GM12878 (cell line): ENCODE data around the gene KCNH4.

Experiments used
- CHD1 ChIP-seq: IDR thresholded peaks from 2 replicates; pipeline ENCODE4 v1.6.1; 2012; ENCODE audit warnings: low read depth, low read length, improper control_type of control experiment
- CHD4 ChIP-seq: fragments of 200-600 bp; sonication (generic); IDR thresholded peaks from 2 replicates; pipeline ENCODE4 v1.6.1; 2016; ENCODE audit warnings: mild to moderate bottlenecking
- ETV6 ChIP-seq, 2 experiments: fragments of 450-650 bp in 1 of 2; IDR thresholded peaks in 1 of 2; conservative IDR thresholded peaks in 1 of 2; 2 replicates each; pipeline ENCODE4 v1.6.1; 2014; ENCODE audit warnings: antibody characterized with exemption in 1 of 2, borderline replicate concordance in 1 of 2, low read depth in 1 of 2, mild to moderate bottlenecking in 1 of 2, moderate library complexity in 1 of 2
- FOS ChIP-seq: IDR thresholded peaks from 3 replicates; pipeline ENCODE4 v1.6.1; 2011; ENCODE audit warnings: borderline replicate concordance; ENCODE audit not compliant: insufficient read length; ENCODE audit errors: extremely low read depth
- HCFC1 ChIP-seq: fragments of 150-350 bp; IDR thresholded peaks from 2 replicates; pipeline ENCODE4 v1.6.1; 2014; ENCODE audit warnings: low read length
- NFYB ChIP-seq: IDR thresholded peaks from 2 replicates; pipeline ENCODE4 v1.6.1; 2011; ENCODE audit warnings: low read depth, mild to moderate bottlenecking, low read length, improper control_type of control experiment, moderate library complexity; ENCODE audit not compliant: insufficient read depth
- NR2C2 ChIP-seq: IDR thresholded peaks from 2 replicates; pipeline ENCODE4 v1.6.1; 2011; ENCODE audit warnings: borderline replicate concordance, low read depth; ENCODE audit not compliant: control insufficient read depth, insufficient read length
- POLR2A ChIP-seq: IDR thresholded peaks from 2 replicates; pipeline ENCODE4 v1.6.1; 2011; ENCODE audit warnings: low read depth, mild to moderate bottlenecking, low read length
- SIN3A ChIP-seq: IDR thresholded peaks from 2 replicates; pipeline ENCODE4 v1.6.1; 2012; ENCODE audit warnings: low read depth, low read length, improper control_type of control experiment
- SUZ12 ChIP-seq: fragments of 200-600 bp; sonication (generic); IDR thresholded peaks from one replicate; pipeline ENCODE4 v1.6.1; 2018; ENCODE audit warnings: antibody characterized with exemption, mild to moderate bottlenecking; ENCODE audit not compliant: unreplicated experiment
- TAF1 ChIP-seq: IDR thresholded peaks from 2 replicates; pipeline ENCODE4 v1.6.1; 2011; ENCODE audit warnings: mild to moderate bottlenecking, low read depth, low read length, borderline replicate concordance
- ZNF384 ChIP-seq: IDR thresholded peaks from 2 replicates; pipeline ENCODE4 v1.6.1; 2012; ENCODE audit warnings: low read depth, mild to moderate bottlenecking, low read length, improper control_type of control experiment, borderline replicate concordance
- TF ChIP-seq, protein P1 (sequence below), 3 experiments: IDR thresholded peaks in 2 of 3; conservative IDR thresholded peaks in 1 of 3; 2 replicates each; pipeline ENCODE4 v1.5.1; 2011; ENCODE audit warnings: low read depth in 3 of 3, low read length in 3 of 3, mild to moderate bottlenecking in 3 of 3, control low read depth in 2 of 3, moderate library complexity in 2 of 3, inconsistent platforms in 1 of 3, mixed read lengths in 1 of 3; ENCODE audit not compliant: control insufficient read depth in 2 of 3, insufficient read depth in 1 of 3; ENCODE audit errors: extremely low read depth in 1 of 3
- TF ChIP-seq, protein P2 (sequence below): IDR thresholded peaks from 2 replicates; pipeline ENCODE4 v1.6.1; 2012; ENCODE audit warnings: low read depth, low read length, improper control_type of control experiment

DNA sequence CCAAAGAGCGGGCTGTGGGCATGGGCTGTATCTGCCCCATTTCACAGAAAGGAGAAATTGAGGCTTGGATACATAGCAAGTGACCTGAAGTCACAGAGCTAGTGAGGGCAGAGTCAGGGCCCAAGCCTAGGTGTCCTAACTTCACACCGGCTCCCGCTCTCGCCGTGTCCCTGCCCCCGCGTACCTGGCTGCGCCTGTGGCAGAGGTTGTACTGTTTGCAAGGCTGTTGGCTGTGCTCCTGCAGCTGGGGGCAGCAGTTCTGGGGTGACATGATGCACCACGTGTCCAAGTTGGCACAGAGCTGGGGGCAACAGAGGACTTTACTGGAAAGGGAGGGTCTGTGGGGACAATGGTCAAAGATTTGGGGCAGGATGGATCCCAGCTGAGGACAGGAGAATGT is 71.9 kb downstream of the KCNH4 start:
- TF ChIP-seq TAF1 (no peak), SIN3A (no peak), FOS (no peak), ETV6 (conservative IDR thresholded peaks at IDR 0.05 in 1 of 2, IDR thresholded peaks at IDR 0.05 in 1 of 2; ENCODE audit: borderline replicate concordance in 1 of 2, low read depth in 1 of 2) (no peak), ZNF384 (no peak), CHD1 (no peak), SUZ12 (no peak), NR2C2 (no peak), POLR2A (no peak), HCFC1 (no peak), NFYB (no peak), CHD4 (no peak)
- TF ChIP-seq, protein P1, sequence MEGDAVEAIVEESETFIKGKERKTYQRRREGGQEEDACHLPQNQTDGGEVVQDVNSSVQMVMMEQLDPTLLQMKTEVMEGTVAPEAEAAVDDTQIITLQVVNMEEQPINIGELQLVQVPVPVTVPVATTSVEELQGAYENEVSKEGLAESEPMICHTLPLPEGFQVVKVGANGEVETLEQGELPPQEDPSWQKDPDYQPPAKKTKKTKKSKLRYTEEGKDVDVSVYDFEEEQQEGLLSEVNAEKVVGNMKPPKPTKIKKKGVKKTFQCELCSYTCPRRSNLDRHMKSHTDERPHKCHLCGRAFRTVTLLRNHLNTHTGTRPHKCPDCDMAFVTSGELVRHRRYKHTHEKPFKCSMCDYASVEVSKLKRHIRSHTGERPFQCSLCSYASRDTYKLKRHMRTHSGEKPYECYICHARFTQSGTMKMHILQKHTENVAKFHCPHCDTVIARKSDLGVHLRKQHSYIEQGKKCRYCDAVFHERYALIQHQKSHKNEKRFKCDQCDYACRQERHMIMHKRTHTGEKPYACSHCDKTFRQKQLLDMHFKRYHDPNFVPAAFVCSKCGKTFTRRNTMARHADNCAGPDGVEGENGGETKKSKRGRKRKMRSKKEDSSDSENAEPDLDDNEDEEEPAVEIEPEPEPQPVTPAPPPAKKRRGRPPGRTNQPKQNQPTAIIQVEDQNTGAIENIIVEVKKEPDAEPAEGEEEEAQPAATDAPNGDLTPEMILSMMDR (IDR thresholded peaks at IDR 0.05 in 2 of 3, conservative IDR thresholded peaks at IDR 0.05 in 1 of 3; ENCODE audit: control insufficient read depth in 2 of 3, extremely low read depth in 1 of 3, insufficient read depth in 1 of 3, low read depth in 3 of 3, low read length in 3 of 3), result no peak
- TF ChIP-seq, protein P2, sequence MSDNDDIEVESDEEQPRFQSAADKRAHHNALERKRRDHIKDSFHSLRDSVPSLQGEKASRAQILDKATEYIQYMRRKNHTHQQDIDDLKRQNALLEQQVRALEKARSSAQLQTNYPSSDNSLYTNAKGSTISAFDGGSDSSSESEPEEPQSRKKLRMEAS, result no peak
